Measurements from ENCODE around the gene ANKRD53. TPM values are rescaled to one million over a fixed set of nuclear protein-coding genes. Genes with fewer than 3 reads are reported as not detected.
"Not testable (repeated sequence)": the region's sequence is repeated elsewhere in the genome, so short reads cannot be mapped to it uniquely, and the experiment has no call there.

ANKRD53 gene
- total RNA-seq, 4 donors from 2014 or later, result 0.27 to 2.8 (median 0.97) TPM

- H3K4me1 ChIP-seq, result no peaks in the 10 kb centered on the region
- H3K4me3 ChIP-seq, result no peak overlapping the region
- no peak for TF ChIP-seq EP300 (IDR thresholded peaks at IDR 0.05)
- TF ChIP-seq POLR2AphosphoS5 (IDR thresholded peaks at IDR 0.05), result no peak
- TF ChIP-seq POLR2A (IDR thresholded peaks at IDR 0.05), result no peak
- no peak for TF ChIP-seq CTCF (IDR thresholded peaks at IDR 0.05)
- peaks cover 47% of the 10 kb centered on the region for H3K27me3 ChIP-seq
- ATAC-seq, result no peak
- no peaks in the 10 kb centered on the region for H3K9me3 ChIP-seq
- 72% methylated on average over 2 of the region's 5 CpGs; no CpG with 5 or more reads in 1 of the 2 donors for WGBS, 2 donors (ENCODE audit: low coverage in 1 of 2)
- no peaks in the 10 kb centered on the region for H3K36me3 ChIP-seq
- no peak overlapping the region for H3K27ac ChIP-seq
Measured at GRCh38 chr2:71006955-71007799, 28.7 kb downstream of the ANKRD53 start.

- H3K9me3 ChIP-seq, result no peaks in the 10 kb centered on the region
- peaks cover 58% of the 10 kb centered on the region for H3K27me3 ChIP-seq
- no peak for ATAC-seq
- no peak overlapping the region for H3K27ac ChIP-seq
- WGBS, 2 donors (ENCODE audit: low coverage in 1 of 2), result 87% methylated on average over 3 of the region's 13 CpGs; no CpG with 5 or more reads in 1 of the 2 donors
- H3K36me3 ChIP-seq, result no peaks in the 10 kb centered on the region
- H3K4me1 ChIP-seq, result no peaks in the 10 kb centered on the region
- TF ChIP-seq POLR2A (IDR thresholded peaks at IDR 0.05), result no peak
- TF ChIP-seq EP300 (IDR thresholded peaks at IDR 0.05), result no peak
- no peak for TF ChIP-seq CTCF (IDR thresholded peaks at IDR 0.05)
- TF ChIP-seq POLR2AphosphoS5 (IDR thresholded peaks at IDR 0.05), result no peak
- no peak overlapping the region for H3K4me3 ChIP-seq
Measured at GRCh38 chr2:71008342-71008741, 29.9 kb downstream of the ANKRD53 start.

DNA sequence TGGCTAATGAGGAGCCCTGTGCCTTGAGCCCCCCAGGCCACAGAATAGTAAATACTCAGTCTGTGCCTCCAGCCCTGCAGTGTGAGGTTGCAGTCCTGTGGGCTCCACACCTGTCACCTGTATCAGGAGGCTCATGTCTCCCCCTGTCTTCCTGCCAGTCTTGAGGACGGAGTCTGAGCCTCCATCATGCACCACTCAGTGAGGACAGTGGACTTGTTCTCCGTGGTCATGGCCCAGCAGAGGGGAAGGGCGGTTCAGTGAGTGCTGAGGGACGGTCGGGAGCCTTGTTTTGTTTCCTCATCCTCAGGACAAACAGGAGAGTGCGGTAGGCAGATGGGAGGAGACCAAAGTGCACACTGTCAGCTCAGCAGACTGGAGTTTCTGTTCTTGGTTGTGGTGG lies 33.4 kb downstream of the ANKRD53 start:
- not testable (repeated sequence) for ATAC-seq, H3K9me3 ChIP-seq, H3K27ac ChIP-seq, H3K4me1 ChIP-seq, H3K36me3 ChIP-seq, H3K4me3 ChIP-seq
- H3K27me3 ChIP-seq, result peaks cover 50% of the 10 kb centered on the region
- 33% methylated on average over 6 of the region's 6 CpGs; no CpG with 5 or more reads in 1 of the 2 donors for WGBS, 2 donors (ENCODE audit: low coverage in 1 of 2)

GRCh38 chr2:71018625-71019024 lies 40.2 kb downstream of the ANKRD53 start:
- H3K27ac ChIP-seq, result no peak overlapping the region
- H3K36me3 ChIP-seq, result no peaks in the 10 kb centered on the region
- WGBS, 2 donors (ENCODE audit: low coverage in 1 of 2), result 87 to 89% methylated on average over 8 of the region's 8 CpGs
- ATAC-seq, result no peak
- no peaks in the 10 kb centered on the region for H3K4me1 ChIP-seq
- no peak overlapping the region for H3K4me3 ChIP-seq
- H3K27me3 ChIP-seq, result no peaks in the 10 kb centered on the region
- H3K9me3 ChIP-seq, result no peaks in the 10 kb centered on the region
- TF ChIP-seq POLR2AphosphoS5 (IDR thresholded peaks at IDR 0.05) (no peak), CTCF (IDR thresholded peaks at IDR 0.05) (no peak), EP300 (IDR thresholded peaks at IDR 0.05) (no peak)

GRCh38 chr2:71019989-71020388 lies 41.6 kb downstream of the ANKRD53 start:
- WGBS, 2 donors (ENCODE audit: low coverage in 1 of 2), result 77 to 93% methylated on average over 5 to 6 of the region's 6 CpGs
- H3K27me3 ChIP-seq, H3K4me3 ChIP-seq, H3K9me3 ChIP-seq, H3K4me1 ChIP-seq, ATAC-seq, H3K36me3 ChIP-seq, H3K27ac ChIP-seq: not testable (repeated sequence)

DNA sequence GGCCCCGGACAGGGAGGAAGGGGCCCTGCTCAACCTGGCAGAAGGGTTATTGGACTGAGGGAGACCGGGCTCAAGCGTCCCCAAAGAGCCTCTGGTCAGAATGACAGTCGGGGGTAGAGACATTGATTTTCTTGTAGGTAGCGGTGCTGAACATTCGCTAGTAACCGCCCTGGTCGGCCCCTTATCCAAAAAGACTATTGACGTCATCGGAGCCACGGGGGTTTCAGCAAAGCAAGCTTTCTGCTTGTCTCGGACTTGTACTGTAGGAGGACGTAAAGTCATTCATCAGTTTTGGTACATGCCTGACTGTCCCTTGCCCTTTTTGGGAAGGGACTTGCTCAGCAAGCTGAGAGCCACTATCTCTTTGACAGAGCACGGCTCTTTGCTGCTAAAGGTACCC lies 43.0 kb downstream of the ANKRD53 start:
- not testable (repeated sequence) for H3K27ac ChIP-seq, H3K4me1 ChIP-seq, H3K27me3 ChIP-seq, H3K36me3 ChIP-seq, ATAC-seq, H3K4me3 ChIP-seq, H3K9me3 ChIP-seq
- WGBS, 2 donors (ENCODE audit: low coverage in 1 of 2), result 83 to 85% methylated on average over 1 to 7 of the region's 14 CpGs

DNA sequence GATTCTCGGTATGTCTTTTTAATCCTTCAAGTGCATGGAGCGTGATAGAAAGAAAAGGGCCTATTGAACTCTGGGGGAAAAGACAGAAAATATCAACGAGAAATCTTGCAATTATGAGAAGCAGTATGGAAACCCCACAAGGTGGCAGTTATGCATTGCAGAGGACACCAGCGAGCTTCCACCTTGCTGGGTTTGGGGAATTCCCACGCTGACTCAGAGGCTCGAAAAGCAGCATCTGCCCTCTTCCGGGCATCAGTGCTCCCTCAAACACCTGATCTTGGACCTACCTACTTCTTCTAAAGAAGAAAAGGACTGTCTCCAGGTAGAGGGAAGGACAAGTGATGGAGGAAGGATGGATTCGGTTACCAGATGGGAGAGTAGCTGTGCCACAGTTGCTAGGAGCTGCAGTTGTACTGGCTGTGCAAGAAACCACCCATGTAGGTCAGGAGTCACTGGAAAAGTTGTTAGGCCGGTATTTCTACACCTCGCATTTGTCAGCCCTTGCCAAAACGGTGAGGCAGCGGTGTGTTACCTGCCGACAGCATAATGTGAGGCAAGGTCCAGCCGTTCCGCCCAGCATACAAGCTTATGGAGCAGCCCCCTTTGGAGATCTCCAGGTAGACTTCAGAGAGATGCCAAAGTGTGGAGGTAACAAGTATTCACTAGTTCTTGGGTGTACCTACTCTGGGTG lies 45.3 kb downstream of the ANKRD53 start:
- 42 to 79% methylated on average over 2 to 8 of the region's 15 CpGs for WGBS, 2 donors (ENCODE audit: low coverage in 1 of 2)
- not testable (repeated sequence) for H3K4me3 ChIP-seq, ATAC-seq, H3K27ac ChIP-seq, H3K9me3 ChIP-seq, H3K4me1 ChIP-seq, H3K36me3 ChIP-seq, H3K27me3 ChIP-seq

All from gastroesophageal sphincter (tissue), 4 donors.